Amygdala (tissue), 56 donors: ENCODE results near the gene TBXAS1.

ENCODE experiments used
- DNase-seq, 56 donors: peaks; one replicate each; lab custom pipeline; 2025; lab: John Stamatoyannopoulos, UW

The TBXAS1 gene

DNA sequence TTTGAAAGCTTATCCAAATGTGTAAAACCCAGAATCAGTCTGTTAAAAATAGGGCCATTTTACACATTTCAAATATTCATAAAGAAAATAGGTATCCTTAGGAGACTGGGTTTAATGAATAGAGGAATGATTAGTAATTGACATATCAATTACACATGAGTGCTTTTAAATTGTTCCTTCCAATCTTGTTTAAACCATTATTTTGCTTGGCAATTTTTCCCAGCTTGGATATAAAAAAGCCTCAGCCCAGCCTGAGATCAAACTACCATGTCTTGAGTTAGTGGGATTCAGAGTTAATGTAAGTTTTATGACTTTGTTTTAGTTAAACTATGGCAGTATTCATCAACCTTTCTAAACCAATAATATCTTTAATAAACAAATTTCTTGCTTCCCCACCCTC is 205.4 kb downstream of the TBXAS1 start:
- no peak for DNase-seq

DNA sequence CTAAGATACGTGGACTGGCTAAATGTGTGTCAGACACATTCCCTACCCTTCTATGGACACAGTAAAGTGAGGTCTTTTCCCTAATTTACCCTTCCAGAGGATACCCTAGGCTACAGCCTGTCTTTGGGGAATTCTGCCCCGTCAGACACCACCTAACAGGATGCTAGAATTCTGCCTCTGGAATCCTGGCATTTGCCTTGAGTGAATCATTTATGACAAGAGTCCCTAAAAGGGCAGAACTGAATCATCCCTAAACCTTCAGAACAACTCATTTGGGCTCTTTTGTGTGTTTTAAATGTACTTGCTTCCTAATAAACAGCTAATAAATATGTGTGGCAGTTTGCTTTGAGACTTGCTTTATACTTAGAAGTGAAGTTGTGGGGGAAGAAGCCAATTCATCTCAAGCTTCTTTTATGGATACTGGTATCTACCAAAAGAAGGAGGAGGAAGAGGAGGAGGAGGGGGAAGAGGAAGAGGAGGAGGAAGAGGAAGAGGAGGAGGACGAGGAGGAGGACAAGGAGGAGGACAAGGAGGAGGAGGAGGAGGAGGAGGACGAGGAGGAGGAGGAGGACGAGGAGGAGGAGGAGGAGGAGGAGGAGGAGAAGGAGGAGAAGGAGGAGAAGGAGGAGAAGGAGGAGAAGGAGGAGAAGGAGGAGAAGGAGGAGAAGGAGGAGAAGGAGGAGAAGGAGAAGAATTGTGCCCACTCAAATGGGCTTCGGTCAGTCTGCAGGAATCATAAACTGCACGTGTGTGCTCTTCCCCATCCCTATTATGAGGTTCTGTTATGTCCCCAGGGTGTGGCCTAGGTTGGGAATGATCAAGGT is 206.5 kb downstream of the TBXAS1 start:
- DNase-seq, result no peak

DNA sequence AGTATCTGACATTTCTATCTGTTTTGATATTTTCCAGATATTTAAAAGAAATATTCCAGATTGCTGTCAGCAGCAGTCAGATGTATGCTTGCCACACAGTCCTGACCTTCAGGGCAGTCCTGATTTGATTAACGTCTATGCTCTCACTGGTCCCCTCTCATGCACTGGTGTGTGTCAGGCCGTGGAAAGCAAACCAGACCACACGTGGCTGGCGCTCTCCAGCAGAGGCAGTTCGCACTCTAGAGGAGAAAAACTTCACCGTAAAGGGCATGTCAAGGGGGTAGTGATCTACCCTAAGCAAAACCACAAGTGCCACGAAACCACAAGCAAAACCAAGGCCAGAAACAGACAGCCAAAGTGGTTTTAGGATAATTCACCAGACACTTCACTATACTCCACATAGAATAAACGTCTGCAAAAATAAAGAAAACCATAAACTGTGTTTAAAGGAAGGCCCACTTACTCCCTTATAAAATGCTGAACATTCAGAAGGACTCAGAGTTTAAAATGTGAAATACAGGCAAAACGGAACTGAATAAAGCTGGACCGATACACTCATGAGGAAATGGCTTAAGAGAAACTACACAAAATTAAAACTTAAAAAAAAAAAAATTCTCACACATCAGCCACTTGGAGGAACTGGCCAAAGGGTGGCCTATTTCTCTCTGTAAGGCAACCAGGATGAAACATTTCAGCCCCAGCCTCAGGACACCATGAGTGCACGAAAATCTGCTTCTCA is 207.3 kb downstream of the TBXAS1 start:
- DNase-seq, result no peak

DNA sequence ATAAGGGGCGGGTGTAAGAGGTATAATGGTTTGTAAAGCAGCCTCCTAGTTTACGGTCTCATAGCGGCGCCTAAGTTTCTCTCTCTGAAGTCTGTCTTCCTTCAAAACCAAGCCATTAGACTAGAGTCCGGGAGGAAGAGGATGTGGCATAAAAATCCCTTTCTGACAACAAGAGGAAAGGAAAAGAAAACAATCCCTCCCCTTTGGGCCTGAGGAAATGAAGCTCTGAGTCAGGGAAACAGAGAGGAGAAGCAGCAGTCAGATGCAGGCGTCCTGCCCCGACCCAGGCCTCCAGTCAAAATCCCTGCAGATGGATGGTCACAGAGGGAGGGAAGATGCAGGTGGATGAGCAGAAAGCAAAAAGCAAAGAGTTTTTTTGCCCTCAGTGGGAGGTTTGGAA is 210.0 kb downstream of the TBXAS1 start:
- DNase-seq, result no peak

DNA sequence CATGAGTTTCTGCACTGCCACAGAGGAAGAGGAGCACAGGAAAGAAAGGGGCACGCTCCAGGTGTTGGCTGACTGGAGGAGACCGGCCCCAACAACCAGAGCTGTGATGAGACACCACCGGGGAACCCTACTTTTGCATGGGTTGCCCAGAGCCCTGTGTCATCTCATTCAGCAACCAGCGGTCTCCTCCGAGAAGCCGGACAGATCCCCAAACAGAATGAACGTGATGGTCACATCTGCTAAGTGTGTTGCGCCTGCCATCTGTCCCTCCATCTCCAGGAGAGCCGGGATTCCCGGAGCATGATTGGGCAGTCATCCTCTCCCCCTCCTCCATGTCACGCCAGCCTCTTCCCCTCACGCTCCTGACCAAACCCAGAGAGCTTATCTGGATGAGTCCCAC is 210.8 kb downstream of the TBXAS1 start:
- no peak for DNase-seq

DNA sequence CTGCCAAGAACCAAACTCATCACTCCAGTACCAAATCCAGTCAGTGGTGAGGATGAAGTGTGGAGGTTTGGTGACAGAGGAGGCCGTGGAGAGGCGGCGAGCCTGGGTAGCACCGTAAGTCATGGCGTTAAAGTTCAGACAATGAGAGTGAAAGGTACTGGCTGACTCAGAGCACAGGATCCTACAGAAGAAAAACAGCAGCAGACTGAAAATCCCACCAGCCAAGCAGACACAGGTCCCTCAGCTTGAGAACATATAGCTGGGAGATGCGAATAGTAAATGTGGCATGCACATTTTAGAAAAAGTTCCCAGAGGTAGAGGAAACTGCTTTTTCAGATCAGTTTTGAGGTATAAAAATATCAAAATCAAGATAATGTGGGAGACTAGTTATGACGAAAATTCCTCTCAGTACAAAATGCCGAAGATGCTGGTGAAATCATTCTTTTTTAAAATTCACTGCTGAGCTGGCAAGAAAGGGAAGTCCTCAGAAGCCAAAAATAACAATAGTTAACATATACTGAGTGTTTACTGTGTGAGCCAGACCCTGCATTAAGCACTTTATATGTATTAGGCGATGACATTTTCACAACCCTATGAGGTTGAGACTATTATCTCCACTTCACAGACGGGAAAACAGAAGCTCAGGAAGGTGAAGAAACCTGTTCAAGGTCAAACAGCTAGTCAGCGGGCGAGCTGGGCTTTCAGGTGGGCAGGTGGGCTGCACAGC is 212.8 kb downstream of the TBXAS1 start:
- DNase-seq, result no peak

DNA sequence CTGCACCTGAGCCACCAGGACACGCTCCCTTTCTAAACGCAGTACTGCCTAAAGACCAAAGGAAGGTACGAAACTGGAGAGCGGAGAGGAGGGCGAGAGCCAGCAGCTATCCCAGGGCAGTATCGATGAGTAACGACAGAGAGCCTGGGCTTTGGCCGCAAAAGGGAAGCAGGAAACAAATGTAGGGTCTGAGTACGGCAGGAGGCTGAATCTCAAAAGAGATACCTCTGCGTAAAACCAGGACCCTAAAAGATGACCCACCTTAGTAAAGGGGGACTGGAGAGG is 213.3 kb downstream of the TBXAS1 start:
- no peak for DNase-seq

DNA sequence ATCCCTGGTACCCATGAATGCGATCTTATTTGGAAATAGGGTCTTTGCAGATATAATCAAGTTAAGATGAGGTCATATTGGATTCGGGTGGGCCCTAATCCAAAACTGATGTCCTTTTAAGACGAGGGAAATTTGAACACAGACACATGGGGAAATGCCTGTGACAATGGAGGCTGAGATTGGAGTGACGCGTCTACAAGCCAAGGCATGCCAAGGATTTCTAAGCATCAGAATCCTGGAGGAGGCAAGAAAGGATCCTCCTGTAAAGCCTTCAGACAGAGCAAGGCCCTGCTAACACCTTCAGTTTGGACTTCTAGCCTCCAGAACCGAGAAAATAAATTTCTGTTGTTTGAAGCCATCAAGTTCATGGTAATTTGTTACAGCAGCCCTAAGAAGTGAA is 215.2 kb downstream of the TBXAS1 start:
- DNase-seq, result no peak

DNA sequence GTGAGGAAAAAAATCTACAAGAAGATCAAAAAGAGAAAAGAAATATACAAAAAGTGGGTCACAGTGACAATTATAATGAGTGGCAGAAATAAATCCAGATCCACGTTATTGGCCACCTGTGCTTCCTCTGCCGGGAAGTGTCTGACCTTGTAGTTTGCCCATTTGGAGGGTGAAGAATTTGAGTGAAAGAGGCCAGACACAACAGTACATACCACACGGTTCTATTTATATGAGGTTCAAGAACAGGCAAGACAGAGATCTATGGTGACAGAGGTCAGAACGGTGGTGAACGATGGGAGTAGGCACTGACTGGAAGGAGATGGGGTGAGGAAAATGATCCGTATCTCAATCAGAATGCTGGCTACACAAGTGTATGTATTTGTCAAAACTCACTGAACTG is 216.6 kb downstream of the TBXAS1 start:
- no peak for DNase-seq

DNA sequence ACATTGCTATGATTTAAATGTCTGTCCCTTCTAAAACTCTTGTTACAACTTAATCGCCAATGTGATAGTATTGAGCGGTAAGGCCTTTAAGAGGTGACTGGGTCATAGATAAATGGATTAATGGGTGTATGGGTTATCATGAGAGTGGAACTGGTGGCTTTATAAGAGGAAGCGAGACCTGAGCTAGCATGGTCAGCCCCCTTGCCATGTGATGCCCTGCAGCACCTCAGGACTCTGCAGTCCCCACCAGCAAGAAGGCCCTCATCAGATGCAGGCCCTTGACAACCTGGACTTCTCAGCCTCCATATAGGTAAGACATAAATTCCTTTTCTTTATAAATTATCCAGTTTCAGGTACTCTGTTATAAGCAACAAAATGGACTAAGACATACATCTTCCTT is 218.1 kb downstream of the TBXAS1 start:
- DNase-seq, result no peak

DNA sequence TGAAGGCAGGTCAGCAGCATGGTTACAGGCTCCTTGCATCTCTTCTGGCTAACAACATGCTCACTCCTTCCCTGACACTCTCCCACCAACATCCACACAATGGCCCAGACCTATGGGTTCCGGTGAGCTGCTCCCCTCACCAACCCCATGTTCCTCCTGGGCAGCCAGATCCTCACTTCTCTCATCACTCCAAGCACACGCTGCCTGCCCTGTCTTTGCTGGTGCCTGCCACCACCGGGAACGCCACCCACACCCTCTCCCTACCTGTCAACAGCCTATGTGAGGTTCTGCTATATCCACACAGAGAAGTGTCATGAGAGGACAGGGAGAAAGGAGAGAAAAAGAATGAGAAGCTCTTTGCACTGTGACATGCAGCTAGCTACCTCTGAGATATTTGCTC is 219.1 kb downstream of the TBXAS1 start:
- DNase-seq, result no peak

DNA sequence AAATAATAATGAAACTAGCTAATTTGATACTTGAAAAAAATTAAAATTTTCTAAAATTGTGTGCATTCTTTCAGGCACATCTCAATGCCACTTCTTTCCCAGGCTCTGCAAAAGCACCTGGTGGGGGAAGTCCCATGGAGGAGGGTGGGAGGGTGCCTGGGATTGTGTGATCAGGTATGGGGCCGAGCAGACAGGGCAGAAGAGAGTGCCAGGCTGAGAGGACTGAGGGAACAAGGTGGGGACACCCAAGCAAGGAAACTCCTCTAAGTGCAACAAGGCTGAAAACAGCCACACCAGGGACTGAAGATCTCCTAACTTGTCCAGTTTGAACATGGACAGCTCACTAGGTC is 219.9 kb downstream of the TBXAS1 start:
- no peak for DNase-seq

DNA sequence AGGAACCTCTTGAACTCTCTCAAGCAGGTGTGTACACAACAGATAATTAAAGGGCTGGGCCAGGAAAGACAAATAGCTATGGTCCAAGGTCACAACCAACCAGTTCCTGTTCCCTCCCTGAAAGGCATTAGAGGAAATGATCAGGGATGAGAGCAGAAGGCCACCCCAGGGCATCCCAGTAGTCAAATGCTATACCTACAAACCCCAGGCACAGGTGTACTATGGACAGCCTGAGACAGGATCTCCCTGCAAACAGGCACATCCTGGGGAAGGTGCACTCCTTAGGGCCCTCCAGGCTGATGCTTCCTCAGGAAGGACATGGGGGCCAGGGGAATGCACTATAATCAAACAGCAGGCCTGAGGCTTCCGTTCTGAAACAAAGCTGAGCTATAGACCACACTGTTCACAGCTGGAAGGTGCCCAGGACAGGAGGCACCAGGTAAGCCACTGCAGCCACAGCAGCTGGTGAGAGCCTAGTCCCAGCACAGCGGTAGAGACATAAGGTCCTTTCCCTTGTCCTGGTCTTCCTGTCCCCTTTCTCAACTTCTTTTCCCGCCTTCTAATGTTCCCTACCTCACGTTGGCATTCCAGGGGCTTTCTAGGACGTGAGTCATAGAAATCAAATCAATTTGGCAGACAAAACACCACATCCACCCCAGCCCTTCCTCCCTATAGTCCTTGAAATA is 220.4 kb downstream of the TBXAS1 start:
- DNase-seq, result no peak

DNA sequence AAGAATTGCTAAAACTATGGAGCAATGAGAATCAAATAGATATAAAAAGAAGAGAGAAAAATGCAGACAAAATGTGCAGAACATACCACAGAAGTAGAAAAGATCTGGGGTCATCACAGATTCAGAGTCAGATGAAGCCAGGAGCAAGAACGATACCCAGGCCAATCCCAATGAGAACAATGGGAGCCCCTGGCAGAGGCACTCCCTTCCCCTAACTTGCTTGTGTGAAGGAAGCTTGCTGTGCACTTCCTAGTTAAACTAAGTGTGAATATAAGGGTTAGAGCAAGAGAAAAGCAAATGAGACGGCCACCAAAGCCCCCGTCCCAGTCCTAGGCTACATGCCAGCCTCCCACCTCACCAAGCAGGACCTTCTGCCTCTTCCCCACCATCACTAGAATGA is 221.0 kb downstream of the TBXAS1 start:
- no peak for DNase-seq

DNA sequence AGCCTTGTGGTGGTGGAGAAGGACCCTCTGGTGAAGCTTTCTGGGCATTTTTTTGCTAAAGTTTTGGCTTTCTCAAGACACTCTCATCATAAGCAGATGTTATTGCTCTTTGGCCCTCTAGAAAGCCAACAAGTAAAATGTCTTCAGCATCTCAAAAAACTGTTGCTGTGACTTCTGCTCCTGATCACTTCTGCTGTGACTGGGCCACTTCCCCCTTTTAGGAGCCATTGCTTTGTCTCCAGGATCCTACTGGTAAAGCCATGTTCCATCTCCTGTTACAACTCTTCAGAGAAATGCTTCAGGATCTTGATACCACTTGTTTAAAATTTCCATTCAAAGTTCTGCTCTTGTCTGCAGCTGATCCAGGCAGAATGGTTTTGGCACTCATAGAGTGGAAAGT is 222.8 kb downstream of the TBXAS1 start:
- DNase-seq, result no peak

DNA sequence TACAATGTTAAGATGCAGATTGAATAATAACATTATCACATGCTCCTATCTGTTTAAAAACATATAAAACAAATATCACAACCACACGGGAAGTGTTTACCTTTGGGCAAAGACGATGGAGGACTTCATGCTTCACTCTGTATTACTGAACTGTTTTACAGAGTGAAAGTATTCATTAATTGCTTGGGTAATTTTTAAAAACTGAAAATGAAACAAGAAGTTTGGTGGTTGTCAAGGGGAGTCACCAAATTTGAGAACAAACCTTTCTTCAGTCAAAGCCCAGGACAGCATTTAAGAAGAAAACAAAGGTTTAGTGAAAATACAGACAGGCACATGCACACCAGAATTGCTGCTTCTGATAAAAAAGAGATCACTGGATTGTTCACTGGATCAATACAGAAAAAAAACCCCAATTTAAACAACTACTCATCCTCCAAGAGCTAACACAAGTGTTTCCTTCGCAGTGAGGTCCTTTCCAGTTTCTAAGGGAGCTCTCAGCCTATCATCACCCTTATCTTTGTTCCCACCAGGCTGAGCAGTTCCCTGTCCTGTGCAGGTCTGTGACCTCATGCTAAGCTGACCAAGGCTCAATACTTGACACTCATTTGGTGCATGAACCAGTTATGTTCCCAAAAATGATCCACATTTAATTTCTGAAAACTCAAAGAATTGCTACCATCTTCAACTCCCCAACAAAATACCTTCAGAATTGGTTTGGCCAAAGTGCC is 224.9 kb downstream of the TBXAS1 start:
- no peak for DNase-seq

DNA sequence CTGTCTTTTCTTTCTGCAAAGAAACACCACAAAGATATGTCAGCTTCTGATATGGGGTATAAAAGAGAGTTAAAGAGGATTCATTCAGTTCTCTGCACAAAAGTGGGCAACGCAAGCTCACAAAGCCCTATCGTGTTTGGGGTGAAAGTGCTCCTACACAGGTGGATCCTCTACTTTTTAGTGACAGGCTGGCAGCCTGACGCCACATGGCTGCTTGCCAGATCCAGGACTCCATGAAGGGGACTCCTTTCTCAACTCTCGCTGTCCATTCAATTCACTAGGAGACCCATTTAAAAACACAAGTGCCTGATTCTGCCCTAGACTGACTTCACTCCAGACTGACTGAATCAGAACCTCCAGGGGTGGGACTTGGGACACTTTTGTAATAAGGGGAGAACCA is 225.7 kb downstream of the TBXAS1 start:
- no peak for DNase-seq

DNA sequence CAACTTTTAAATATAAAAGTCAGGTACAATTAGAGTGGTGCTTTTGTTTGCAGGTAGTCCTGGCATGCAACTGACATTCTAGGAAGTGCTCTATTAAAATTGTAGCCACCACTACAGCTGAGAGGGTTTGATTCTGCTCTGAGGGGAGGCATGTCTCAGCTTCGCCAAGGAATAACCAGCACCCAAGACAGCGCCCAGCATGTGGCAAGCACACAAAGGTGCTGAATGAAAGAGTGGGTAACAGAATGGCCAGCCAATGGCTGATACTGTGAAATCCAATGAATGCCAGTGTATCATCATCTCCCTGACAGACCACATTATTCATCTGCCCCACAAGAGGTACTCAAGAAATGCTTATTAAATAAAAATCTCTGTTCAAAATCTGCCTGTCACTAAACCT is 226.8 kb downstream of the TBXAS1 start:
- DNase-seq, result no peak

DNA sequence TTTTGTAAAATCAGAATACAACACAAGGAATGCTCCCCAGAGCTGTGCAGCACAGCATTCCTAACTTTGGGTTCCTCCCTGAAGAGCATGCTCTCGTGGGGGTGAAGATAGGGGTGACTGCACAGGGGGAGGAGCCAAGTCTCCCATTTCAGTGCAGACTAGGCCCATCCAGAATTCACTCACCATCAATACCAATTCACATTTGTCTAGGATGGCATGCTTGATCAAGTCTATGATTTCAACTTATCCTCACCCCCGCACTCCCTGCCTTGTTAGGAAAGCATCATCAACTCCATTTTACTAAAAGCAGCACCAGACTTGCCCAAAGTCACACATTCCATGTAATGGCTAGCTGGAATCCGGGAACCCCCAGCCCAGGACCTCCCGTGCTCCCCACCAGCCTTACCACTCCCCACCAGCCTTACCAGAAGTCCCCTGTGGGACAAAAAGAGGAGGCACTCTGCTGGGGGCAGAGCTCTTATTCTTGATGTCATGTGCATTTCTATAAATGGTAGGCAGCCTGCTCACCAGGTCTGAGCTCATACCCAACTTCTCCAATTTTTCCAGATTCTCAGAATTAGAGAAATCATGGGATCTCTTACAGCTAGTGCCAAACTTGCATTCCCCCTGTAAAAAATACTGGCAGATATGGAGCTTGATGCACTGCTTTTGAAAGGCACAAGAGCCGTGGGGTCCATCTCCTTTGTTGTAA is 227.5 kb downstream of the TBXAS1 start:
- no peak for DNase-seq

DNA sequence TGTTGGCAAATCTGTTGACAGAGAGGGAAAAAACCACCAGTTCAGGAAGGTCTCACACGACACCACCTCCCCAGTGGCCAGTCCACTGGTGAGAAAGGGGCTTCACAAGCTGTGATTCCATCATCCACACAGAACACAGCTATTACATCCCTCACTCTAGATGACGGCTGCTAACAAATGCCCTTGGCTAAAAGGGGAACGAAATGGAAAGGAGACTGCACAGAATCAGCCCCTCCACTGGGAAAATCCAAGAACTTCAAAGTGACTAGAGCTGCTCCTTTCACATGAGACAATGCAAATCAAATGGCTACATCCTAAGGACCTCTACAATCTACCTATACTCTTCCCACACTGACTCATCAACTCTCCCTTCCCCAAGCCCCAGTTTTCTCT is 228.1 kb downstream of the TBXAS1 start:
- no peak for DNase-seq
